HL-60 (cell line): ENCODE measurements around the gene MED4.

ENCODE experiments used
- GABPA ChIP-seq: IDR thresholded peaks from 2 replicates; pipeline ENCODE4 v1.6.1; 2012; ENCODE audit warnings: low read depth
- POLR2AphosphoS5 ChIP-seq: IDR thresholded peaks from 2 replicates; pipeline ENCODE4 v1.6.1; 2012; ENCODE audit warnings: low read depth
- SPI1 ChIP-seq: IDR thresholded peaks from 2 replicates; pipeline ENCODE4 v1.6.1; 2012; ENCODE audit warnings: low read depth, mild to moderate bottlenecking, borderline replicate concordance
- TF ChIP-seq, protein P1 (sequence below): IDR thresholded peaks from one replicate; pipeline ENCODE4 v1.5.1; 2011; ENCODE audit warnings: low read length, control low read depth, inconsistent platforms; ENCODE audit not compliant: insufficient read depth

DNA sequence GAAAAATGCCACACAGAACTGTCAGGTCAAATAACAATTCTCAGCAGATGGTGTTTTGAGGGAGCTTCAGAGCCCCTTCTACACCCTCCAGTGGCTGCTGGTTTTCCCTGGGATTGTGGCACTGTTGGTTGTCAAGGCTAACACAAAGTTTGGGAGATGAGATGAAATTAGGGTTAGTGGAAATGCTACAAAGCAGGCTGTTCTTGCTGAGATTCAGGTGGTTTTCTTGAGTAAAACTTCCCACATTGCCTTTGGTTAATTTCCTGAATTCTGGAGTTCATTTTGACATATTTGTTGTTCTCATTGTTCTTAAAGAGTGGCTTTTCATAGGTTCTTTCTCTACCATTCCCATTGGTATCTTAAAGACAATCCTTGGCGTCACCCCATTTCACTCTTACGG is 22.1 kb downstream of the MED4 start:
- TF ChIP-seq, protein P1, sequence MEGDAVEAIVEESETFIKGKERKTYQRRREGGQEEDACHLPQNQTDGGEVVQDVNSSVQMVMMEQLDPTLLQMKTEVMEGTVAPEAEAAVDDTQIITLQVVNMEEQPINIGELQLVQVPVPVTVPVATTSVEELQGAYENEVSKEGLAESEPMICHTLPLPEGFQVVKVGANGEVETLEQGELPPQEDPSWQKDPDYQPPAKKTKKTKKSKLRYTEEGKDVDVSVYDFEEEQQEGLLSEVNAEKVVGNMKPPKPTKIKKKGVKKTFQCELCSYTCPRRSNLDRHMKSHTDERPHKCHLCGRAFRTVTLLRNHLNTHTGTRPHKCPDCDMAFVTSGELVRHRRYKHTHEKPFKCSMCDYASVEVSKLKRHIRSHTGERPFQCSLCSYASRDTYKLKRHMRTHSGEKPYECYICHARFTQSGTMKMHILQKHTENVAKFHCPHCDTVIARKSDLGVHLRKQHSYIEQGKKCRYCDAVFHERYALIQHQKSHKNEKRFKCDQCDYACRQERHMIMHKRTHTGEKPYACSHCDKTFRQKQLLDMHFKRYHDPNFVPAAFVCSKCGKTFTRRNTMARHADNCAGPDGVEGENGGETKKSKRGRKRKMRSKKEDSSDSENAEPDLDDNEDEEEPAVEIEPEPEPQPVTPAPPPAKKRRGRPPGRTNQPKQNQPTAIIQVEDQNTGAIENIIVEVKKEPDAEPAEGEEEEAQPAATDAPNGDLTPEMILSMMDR = no peak
- TF ChIP-seq SPI1 (no peak), POLR2AphosphoS5 (no peak), GABPA (no peak)
